Jurkat, Clone E6-1 (cell line): ENCODE results near the gene POLR2I.

ENCODE experiments used
- DNase-seq: peaks from one replicate; pipeline ENCODE4 v3.0.0-alpha.2; 2011; ENCODE audit warnings: low read depth, low spot score
- H3K4me3 ChIP-seq: 2 replicates; pipeline ENCODE4 v1.5.1; 2011; ENCODE audit warnings: mild to moderate bottlenecking, low read length, control low read depth, moderate library complexity

The POLR2I gene

DNA sequence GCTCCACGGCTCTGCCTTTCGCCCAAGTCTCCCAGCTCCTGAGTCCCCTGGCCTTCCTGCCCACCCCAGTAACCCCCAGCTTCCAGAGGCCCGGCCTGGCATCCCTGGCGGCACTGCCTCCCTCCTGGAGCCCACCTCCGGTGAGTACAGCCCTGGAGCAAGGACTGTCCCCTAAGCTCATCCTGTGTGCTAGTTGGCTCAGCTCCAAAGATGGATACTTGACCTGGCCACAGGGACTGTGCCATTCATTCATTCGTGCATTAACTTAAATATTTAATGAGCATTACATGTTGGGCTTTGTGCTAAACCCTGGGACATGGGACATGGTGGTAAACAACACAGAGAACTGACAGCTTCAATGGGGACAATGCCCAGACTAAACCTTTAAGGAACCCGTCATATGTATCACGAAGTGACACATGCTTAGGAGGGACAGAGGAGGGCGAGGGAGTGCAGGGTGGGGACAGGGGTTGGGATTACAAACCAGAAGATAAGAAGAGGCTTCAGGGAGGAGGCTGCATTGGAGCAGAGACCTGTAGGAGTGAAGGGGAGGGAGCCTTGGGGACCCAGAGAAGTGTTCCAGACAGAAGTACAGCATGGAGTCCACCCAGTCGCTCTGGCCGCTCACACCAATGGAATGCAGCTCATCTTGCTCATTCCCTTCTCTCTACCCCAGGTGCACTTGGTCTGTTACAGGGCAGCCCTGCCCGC lies 10.7 kb downstream of the POLR2I start:
- no peak for DNase-seq
- H3K4me3 ChIP-seq = no peak overlapping the region

DNA sequence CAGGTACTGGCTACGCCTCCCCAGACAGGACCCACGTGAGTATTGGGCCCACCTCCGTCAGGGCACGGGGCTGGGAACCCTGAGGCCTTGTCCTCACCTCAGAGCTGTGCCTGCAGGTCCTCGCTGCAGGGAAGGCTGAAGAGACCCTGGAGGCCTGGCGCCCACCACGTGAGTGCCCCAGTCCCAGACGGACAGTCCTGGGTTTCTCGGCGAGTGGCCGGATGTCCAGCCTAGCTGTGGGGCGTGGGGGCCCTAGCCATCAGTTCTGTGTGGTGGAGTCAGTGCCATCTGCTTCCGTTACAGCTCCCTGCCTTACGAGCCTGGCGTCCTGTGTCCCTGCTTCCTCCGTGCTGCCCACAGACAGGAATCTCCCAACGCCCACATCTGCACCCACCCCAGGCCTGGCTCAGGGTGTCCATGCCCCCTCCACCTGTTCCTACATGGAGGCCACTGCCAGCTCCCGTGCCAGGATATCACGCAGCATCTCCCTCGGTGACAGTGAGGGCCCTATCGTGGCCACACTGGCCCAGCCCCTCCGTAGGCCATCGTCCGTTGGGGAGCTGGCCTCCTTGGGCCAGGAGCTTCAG lies 11.5 kb downstream of the POLR2I start:
- no peak for DNase-seq
- H3K4me3 ChIP-seq = no peak overlapping the region

DNA sequence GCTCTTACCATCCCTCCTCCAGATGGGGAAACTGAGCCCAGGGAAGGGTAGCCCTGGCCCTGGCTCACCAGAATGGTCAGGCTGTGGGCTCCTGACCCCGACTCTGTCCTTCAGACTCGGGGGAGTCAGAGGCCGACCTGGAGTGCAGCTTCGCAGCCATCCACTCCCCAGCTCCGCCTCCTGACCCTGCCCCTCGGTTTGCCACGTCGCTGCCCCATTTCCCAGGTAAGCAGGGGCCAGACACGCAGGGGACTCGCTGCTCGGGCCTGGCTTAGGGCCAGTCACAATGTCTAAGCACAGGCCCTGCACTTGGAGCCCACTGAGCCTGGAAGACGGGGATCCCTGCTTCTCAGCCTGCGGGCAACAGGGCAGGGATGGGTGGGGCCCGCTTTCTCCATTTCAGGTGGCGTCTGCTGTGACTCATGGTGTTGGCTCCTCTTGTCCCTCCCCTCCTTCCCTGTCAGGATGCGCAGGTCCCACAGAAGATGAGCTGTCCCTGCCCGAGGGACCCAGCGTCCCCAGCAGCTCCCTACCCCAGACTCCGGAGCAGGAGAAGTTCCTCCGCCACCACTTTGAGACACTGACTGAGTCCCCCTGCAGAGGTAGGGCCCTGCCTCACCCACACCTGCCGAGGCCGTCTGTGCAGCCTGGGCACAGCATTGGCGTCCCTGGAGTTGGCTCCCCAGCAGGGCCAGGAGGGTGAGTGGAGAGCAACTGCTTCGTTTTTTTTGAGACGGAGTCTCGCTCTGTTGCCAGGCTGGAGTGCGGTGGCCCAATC lies 12.9 kb downstream of the POLR2I start:
- no peak for DNase-seq
- H3K4me3 ChIP-seq = no peak overlapping the region

DNA sequence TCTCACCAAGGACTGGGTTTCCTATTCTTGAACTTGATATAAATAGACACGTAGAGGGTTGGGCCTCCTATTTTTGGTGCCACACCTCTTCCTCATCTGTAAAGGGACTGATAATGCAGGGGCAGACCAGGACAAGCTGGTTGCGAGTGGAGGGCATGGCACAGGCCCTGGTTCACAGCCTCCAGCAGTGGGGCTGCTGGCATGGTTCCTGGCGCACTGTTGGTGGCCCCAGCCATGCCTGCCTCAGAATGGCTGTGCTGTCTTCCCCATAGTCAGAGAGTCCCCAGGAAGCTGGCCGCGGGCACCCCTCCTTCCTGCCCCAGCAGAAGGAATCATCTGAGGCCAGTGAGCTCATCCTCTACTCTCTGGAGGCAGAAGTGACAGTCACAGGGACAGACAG lies 14.2 kb downstream of the POLR2I start:
- DNase-seq = no peak
- no peak overlapping the region for H3K4me3 ChIP-seq

DNA sequence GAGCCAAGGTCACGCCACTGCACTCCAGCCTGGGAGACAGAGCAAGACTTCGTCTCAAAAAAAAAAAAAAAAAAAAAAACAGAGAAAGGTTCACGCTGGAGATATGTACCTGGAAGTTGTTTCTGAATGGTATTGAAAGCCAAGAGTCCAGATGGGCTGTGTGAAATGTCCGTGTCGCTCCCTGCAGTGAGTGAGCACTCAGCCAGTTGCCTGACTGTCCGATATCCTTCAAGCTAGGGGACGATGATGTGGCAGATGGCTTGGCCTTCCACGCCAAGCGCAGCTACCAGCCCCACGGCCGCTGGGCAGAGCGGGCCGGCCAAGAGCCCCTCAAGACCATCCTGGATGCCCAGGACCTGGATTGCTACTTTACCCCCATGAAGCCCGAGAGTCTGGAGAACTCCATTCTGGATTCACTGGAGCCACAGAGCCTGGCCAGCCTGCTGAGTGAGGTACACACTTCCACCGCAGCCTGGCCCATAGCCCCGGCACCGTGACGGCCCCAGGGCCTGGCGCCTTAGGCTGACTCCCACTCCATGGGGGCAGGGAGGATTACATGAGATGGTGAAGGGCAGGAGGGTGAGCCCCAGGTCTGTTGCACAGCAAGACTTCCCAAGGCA lies 15.4 kb downstream of the POLR2I start:
- H3K4me3 ChIP-seq = no peak overlapping the region
- no peak for DNase-seq

DNA sequence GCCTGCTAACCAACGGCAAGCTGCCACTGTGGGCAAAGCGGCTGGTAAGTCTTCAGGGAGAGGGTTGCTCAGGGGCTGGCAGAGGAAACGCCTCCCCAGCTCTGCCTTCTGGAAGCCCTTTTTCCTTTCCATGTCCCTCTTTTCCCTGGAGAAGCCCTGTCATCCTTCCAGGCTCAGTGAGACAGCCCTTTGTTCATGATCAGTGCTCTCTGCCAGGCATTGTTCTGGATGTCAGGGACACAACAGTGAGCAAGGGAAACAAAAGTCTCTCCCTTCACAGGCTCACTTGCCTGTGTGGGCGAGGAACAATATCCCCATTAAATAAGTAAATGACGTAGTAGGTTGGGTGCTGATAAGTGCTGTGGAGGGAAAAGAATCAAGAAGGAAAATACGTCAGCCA lies 17.6 kb downstream of the POLR2I start:
- no peak for DNase-seq
- H3K4me3 ChIP-seq = no peak overlapping the region

DNA sequence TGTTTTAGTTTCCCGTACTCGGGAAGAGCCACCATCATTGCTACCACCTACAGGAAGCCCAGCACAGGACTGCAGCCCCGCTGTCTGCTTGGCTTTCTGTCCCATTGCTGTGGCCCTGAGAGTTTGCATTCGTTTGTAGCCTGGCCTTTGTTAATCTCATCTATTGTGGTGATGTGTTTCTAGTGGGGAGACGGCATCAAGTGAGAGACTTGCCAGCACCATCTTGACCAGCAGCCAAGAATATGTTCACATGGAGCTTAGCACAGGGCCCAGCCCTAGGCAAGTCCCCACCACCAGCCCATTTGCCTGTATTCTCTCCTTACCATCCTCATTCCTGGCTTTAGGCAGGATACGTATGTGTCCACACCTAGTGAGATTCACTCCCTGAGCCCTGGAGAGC lies 21.0 kb downstream of the POLR2I start:
- no peak for DNase-seq

DNA sequence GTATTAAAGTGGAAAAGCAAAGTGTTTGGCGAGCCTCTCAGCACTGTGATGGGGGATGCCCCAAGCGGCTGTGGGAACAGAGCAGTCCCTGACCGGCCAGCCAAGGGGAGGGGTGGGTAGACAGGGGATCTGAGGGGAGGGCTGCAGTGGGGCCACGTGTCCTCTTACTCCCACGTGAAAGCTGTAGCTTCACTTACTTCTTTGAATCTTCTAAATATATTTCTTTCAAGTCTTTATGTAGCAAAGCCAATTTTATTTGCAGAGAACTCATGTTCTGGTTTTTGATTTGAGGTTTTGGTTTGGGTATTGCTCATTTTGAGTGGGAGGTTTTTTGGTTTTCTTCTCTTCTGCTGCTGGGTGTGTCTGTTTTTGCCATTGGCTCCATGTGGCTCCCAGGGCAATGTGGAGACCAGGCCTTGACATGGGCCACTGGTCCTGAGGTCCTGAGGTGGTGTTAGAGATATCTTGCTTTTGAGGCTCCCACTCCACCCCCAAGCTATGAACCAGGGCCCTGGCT lies 21.5 kb downstream of the POLR2I start:
- DNase-seq = no peak
- H3K4me3 ChIP-seq = no peak overlapping the region

More for the DNA sequence above, 21.0 kb downstream of the POLR2I start:
- H3K4me3 ChIP-seq = no peak overlapping the region

DNA sequence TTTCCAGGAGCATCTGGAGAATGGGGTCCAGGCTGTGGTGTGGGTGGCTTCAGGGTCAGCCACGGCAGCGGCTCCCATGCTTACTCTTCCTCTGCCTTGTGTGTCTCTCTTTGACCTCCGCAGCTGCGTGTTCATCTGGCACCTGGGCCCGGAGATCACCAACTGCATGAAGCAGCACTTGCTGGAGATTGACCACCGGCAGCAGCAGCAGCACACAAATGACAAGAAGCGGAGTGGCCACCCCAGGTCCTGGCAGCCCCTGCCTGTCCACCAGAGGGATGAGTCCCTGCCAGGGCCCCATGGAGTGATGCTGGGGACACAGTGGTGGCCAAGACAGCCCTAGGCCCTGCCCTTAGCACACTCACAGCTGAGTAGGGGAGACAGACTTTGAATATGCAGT lies 22.1 kb downstream of the POLR2I start:
- DNase-seq = no peak
- H3K4me3 ChIP-seq = no peak overlapping the region

DNA sequence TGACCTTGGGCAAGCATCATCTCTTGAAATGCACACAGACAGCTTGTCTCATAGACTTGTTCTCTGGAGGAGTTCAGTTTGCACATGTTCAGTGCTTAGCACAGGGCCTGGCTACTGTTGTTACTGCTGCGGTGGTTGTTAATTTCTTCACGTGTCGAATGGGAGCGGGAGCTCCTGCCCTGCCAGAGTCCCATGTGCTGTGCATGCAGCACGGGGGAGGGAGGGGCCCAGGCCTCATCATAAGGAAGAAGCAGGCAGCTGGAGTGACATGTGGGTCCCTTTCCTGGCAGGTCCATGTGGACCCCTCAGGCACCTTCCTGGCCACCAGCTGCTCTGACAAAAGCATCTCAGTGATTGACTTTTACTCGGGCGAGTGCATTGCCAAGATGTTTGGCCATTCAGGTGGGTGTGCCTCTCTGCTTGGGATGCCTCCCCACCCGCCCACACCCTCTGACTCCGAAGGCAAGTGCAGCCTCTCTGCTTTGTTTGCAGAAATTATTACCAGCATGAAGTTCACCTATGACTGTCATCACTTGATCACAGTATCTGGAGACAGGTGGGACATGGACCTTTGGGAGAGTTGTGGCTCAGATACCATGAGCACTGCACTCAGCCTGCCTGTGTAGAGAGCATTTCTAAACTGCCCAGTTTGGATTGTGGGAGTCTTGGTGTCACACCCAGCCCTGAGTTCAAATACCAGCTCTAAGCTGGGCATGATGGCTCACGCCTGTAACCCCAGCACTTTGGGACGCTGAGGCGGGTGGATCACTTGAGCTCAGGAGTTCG lies 23.6 kb downstream of the POLR2I start:
- H3K4me3 ChIP-seq = no peak overlapping the region
- DNase-seq = no peak

DNA sequence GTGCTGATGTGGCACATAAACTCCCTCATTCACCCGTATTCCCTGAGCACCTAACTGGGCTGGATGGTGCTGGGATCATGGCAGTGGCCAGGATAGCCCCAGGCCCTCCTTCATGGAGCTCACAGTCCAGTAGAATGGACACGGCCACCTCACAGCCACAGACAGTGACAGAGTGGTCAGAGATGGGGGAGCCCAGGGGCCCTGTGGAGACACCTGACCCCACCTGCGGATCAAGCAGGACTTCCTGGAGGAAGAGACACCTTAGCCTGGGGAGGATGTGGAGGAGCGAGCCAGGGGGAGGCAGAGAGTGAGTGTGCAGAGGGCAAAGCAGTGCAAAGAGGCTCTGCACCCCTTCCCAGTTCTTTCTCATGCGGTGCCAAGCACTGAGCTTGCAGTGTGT lies 24.8 kb downstream of the POLR2I start:
- DNase-seq = no peak
- H3K4me3 ChIP-seq = no peak overlapping the region

DNA sequence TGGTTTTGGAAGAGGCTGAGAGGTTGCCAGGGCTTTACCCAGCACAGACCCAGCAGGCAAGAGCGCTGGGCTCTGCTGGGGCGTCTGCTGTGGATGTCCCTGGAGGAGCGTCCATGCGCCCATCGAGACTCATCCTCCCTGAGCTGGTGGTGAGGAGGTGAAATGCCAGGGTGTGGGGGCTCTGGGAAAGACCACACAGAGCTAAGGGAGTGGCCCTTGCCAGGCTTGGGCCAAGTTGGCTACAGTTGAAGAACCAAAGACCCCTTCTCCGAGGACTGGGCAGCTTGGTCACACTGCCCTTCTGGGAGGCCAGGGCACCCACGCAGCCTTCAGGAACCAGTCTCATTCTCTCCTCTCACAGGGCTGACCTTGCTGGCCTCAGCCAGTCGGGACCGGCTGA lies 28.3 kb downstream of the POLR2I start:
- H3K4me3 ChIP-seq = no peak overlapping the region
- DNase-seq = no peak

DNA sequence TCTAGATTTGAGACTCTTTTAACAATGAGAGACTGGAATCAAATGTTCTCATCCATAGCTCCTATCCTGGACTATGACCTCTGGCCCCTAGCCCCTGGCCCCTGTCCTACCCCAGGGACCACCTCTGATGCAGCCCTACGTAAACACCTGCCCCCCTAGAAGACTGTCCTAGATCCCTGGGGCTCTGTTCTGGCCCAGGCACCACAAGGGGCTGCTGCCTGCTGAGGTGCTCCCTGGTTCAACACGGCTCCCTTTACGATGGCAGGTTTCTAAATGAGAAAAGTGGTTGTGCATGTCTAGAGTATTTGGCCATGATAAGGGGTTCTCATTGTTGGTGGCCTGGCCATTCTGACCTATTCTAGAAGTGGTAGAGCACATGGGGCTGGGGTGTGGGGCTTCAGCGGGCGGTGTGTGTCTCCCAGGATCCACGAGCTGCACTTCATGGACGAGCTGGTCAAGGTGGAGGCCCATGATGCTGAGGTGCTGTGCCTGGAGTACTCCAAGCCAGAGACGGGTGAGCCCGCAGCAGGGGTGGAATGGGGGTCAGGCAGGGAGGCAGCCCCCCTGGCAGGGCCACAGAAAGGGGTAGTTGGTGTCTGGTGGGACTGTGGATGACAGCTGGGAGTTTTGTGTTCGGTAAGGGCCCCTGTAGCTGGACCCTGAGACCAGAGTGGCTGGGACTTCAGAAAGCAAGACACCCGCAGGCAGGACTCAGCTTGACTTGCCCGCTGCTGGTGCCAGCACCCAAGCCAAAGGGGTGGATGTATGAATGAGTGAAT lies 30.3 kb downstream of the POLR2I start:
- no peak overlapping the region for H3K4me3 ChIP-seq
- DNase-seq = no peak

DNA sequence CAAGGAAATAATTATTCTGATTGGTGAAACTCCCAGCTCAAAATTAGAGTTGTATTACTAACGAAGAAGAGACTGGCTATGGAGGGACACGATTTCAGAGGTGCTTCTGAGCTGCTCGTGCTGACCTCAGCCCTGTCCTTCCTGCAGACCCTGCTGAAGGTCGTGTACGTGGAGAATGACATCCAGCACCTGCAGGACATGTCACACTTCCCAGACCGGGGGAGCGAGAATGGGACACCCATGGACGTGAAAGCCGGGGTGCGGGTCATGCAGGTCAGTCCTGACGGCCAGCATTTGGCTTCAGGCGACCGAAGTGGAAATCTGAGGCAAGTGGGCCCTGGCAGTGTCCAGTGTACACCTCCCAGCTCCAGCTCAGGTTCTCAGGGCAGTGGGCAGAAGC lies 31.8 kb downstream of the POLR2I start:
- DNase-seq = no peak
- H3K4me3 ChIP-seq = no peak overlapping the region

DNA sequence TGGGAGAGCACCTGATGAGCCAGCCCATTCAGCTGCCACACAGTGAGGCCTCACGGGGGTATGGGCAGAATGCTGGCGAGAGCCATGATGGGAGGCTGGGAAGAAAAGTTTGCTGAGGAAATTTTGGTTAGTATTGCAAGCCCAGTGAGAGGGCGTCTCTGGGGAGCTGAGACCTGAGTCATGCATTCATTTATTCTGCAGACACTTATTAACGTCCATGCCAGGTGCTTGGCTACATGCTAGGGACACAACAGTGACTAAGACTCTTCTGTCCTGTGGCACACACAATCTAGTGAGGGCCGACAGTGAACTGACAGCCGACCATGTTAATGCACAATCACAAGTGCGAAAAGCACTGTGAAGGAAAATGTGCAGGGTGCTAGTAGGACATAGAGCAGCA lies 32.8 kb downstream of the POLR2I start:
- no peak for DNase-seq
- H3K4me3 ChIP-seq = no peak overlapping the region

DNA sequence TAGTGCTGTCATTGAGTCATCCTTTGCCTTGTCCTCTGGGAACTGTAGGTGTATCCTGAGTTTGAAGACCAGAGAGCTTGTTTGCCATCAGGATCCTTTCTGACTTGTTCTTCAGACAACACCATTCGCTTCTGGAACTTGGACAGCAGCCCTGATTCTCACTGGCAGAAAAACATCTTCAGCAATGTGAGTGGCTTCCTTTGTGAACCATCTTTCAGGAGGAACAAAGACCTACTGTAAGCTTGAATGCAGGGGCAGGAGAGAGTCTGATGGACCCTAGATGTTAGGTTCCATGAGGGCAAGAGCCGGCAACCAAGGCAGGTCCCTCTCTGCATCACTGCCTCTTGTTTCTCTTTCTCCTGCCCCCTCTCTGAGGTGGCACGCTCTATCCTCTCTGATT lies 33.3 kb downstream of the POLR2I start:
- no peak for DNase-seq
- no peak overlapping the region for H3K4me3 ChIP-seq

DNA sequence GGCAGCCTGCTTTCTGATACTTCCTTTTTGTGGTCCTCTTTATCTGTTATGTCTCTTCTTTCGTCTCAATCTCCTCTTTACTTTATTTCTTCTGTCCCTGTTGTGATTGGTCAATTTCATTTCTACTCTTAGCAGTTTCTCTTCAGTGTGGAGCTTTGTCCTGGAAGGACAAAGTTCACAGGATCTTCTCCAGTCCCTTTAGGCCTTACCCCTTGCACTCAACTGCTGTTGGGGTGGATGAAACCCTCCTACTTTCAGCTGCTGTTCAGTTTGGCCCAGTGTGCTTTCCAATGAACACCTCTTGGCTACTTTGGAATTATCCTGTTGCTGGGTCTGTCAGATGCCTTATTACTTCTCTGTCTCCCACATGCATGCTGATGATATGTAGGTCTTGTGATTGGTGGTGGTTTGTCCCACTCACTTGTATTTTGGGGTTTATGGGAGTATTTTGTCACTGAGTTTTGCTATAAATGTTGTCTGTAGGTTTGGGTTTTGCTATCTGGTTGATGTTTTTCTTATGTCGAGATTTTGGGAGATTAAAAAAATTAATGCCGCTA lies 35.2 kb downstream of the POLR2I start:
- no peak overlapping the region for H3K4me3 ChIP-seq
- no peak for DNase-seq
